WERI-Rb-1 (cell line): Measurements from ENCODE around the gene ME1.

Experiments used
- DNase-seq: peaks from one replicate; pipeline ENCODE4 v3.0.0-alpha.2; 2020
- H3K27ac ChIP-seq: fragments of 250-450 bp; sonication (Bioruptor Pico); 2 replicates; pipeline ENCODE4 v1.5.1; 2020; ENCODE audit warnings: mild to moderate bottlenecking, moderate library complexity
- H3K27me3 ChIP-seq: fragments of 250-450 bp; sonication (Bioruptor Pico); 2 replicates; pipeline ENCODE4 v1.5.1; 2021; ENCODE audit warnings: mild to moderate bottlenecking, low read depth, moderate library complexity; ENCODE audit not compliant: insufficient read depth, severe bottlenecking
- H3K36me3 ChIP-seq: fragments of 250-450 bp; sonication (Bioruptor Pico); 2 replicates; pipeline ENCODE4 v1.5.1; 2020; ENCODE audit warnings: mild to moderate bottlenecking, moderate library complexity
- H3K4me3 ChIP-seq: 2 replicates; pipeline ENCODE4 v1.5.1; 2011; ENCODE audit warnings: low read depth, mild to moderate bottlenecking, control low read depth, low read length
- H3K9me3 ChIP-seq: fragments of 250-450 bp; sonication (Bioruptor Pico); 2 replicates; pipeline ENCODE4 v1.5.1; 2021; ENCODE audit warnings: mild to moderate bottlenecking, moderate library complexity; ENCODE audit not compliant: severe bottlenecking
- CTCF ChIP-seq: IDR thresholded peaks from 2 replicates; pipeline ENCODE4 v1.5.1; 2011; ENCODE audit warnings: low read depth, mild to moderate bottlenecking, control low read depth, inconsistent platforms, low read length

The ME1 gene

DNA sequence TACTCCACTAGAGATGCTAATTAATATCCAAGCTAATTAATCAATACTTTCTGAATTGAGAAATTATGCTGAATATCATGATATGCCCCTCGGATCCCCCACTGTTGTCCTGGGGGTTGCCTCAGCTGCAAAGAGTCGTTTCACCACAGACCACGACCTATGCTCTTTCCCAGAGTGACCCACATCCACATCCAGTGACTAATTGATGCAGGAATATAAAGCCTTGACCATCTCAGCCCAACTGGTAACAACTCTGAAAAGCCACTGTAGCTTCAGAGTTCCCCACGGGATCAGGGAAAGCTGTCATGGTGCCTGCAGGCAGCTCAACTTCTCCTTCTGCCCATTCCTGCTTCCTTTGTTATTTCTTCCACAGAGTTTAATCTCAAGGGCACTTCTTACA is 120.8 kb downstream of the ME1 start:
- H3K36me3 ChIP-seq: no peaks in the 10 kb centered on the region
- H3K4me3 ChIP-seq: no peak overlapping the region
- H3K9me3 ChIP-seq: no peaks in the 10 kb centered on the region
- DNase-seq: no peak
- H3K27me3 ChIP-seq: no peaks in the 10 kb centered on the region
- TF ChIP-seq CTCF: no peak
- H3K27ac ChIP-seq: no peak overlapping the region

GRCh38 chr6:83309344-83309743 is 121.5 kb downstream of the ME1 start:
- no peak for DNase-seq
- TF ChIP-seq CTCF: no peak
- H3K27ac ChIP-seq: no peak overlapping the region

DNA sequence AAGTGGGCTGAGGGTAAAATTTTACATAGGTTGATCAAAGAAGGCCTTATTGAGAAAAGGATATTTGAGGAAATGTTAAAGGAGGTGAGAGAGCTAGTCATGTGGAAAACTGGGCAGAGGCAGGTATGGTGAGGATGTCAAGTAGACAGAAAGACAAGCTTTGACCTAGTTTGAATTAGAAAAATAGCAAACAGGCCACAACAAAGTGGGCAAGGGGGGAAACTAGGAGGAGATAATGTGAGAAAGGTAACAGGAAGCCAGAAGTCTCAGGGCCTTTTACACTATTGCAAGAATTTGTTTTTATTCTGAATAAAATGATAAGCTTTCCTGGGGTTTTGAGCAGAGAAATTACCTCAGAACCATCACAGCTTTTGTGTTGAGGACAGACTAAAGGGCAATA is 122.0 kb downstream of the ME1 start:
- no peak for DNase-seq
- Histone ChIP-seq H3K27me3 (no peaks in the 10 kb centered on the region), H3K4me3 (no peak overlapping the region), H3K9me3 (no peaks in the 10 kb centered on the region), H3K27ac (no peak overlapping the region), H3K36me3 (no peaks in the 10 kb centered on the region)
- no peak for TF ChIP-seq CTCF

More at GRCh38 chr6:83309344-83309743, 121.5 kb downstream of the ME1 start:
- H3K9me3 ChIP-seq: no peaks in the 10 kb centered on the region
- no peaks in the 10 kb centered on the region for H3K27me3 ChIP-seq
- no peak overlapping the region for H3K4me3 ChIP-seq
- H3K36me3 ChIP-seq: no peaks in the 10 kb centered on the region

GRCh38 chr6:83307849-83308248 is 123.0 kb downstream of the ME1 start:
- no peak for DNase-seq
- H3K27ac ChIP-seq: no peak overlapping the region
- TF ChIP-seq CTCF: no peak
- H3K4me3 ChIP-seq: no peak overlapping the region
- no peaks in the 10 kb centered on the region for H3K27me3 ChIP-seq
- no peaks in the 10 kb centered on the region for H3K36me3 ChIP-seq
- H3K9me3 ChIP-seq: no peaks in the 10 kb centered on the region

GRCh38 chr6:83303426-83303825 is 127.4 kb downstream of the ME1 start:
- DNase-seq: no peak
- Histone ChIP-seq H3K27me3 (no peaks in the 10 kb centered on the region), H3K4me3 (no peak overlapping the region), H3K36me3 (no peaks in the 10 kb centered on the region), H3K27ac (no peak overlapping the region), H3K9me3 (no peaks in the 10 kb centered on the region)
- TF ChIP-seq CTCF: no peak

DNA sequence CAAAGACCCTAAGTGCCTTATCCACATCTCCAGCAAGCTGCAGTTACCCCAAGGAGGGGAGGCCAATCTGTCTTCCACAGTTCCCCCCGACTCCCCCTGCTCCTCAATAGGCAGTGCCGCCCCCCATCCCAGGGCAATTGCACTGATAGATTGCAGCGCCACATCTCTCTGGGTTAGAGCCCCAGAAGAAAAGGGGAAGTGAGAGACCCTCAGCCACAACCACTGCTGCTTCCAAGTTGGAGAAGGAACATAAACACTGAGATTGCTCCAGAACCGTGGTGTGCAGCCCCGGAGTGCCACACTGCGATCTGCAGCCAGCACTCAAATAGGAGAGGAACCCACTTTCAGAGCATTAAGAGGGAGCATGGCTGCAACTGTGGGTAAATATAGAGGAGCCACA is 136.2 kb downstream of the ME1 start:
- TF ChIP-seq CTCF: no peak
- H3K36me3 ChIP-seq: no peaks in the 10 kb centered on the region
- H3K9me3 ChIP-seq: no peaks in the 10 kb centered on the region
- DNase-seq: no peak
- H3K27ac ChIP-seq: no peak overlapping the region
- no peak overlapping the region for H3K4me3 ChIP-seq
- no peaks in the 10 kb centered on the region for H3K27me3 ChIP-seq
